Central memory CD8-positive, alpha-beta T cell (primary cell): ENCODE results near the gene NOP16.

Experiments
- ATAC-seq: fragments of 150-1000 bp; cut with Tn5 transposase; replicated peaks from 2 replicates; pipeline ENCODE4 v1.10.0; 2022; ENCODE audit warnings: mild to moderate bottlenecking, moderate FRiP score, moderate number of reproducible peaks; ENCODE audit not compliant: poor library complexity, severe bottlenecking; ENCODE audit errors: extremely low read depth
- DNase-seq, 2 donors: peaks; one replicate each; pipeline ENCODE4 v3.0.0; 2021; ENCODE audit warnings: low spot score in 2 of 2
- H3K27ac Mint-ChIP-seq: one replicate; pipeline ENCODE4 v1.8.0; 2022; ENCODE audit warnings: low read depth, mild to moderate bottlenecking, moderate library complexity, mixed read lengths
- H3K27me3 Mint-ChIP-seq: one replicate; pipeline ENCODE4 v1.8.0; 2022; ENCODE audit warnings: mixed read lengths
- H3K36me3 Mint-ChIP-seq: one replicate; pipeline ENCODE4 v1.8.0; 2022; ENCODE audit warnings: mild to moderate bottlenecking, moderate library complexity, mixed read lengths; ENCODE audit not compliant: insufficient read depth
- H3K4me1 Mint-ChIP-seq: one replicate; pipeline ENCODE4 v1.8.0; 2022; ENCODE audit warnings: mixed read lengths
- H3K4me3 Mint-ChIP-seq: one replicate; pipeline ENCODE4 v1.8.0; 2022; ENCODE audit warnings: mild to moderate bottlenecking, moderate library complexity, mixed read lengths
- H3K9me3 Mint-ChIP-seq: one replicate; pipeline ENCODE4 v1.8.0; 2022; ENCODE audit warnings: mixed read lengths

NOP16 gene

GRCh38 chr5:176373100-176373818, 15.1 kb downstream of the NOP16 start:
- DNase-seq (no peak), ATAC-seq (no peak)
- H3K27me3 Mint-ChIP-seq, result no peaks in the 10 kb centered on the region

GRCh38 chr5:176371621-176372539, 16.5 kb downstream of the NOP16 start:
- DNase-seq (no peak), ATAC-seq (no peak)
- Mint-ChIP-seq H3K36me3 (peaks cover 6% of the 10 kb centered on the region), H3K9me3 (no peaks in the 10 kb centered on the region), H3K4me1 (peaks cover 9% of the 10 kb centered on the region), H3K27ac (no peak overlapping the region), H3K27me3 (no peaks in the 10 kb centered on the region), H3K4me3 (no peak overlapping the region)

More at GRCh38 chr5:176373100-176373818, 15.1 kb downstream of the NOP16 start:
- H3K4me1 Mint-ChIP-seq, result no peaks in the 10 kb centered on the region
- no peak overlapping the region for H3K27ac Mint-ChIP-seq
- peaks cover 6% of the 10 kb centered on the region for H3K36me3 Mint-ChIP-seq
- H3K9me3 Mint-ChIP-seq, result no peaks in the 10 kb centered on the region
- H3K4me3 Mint-ChIP-seq, result no peak overlapping the region

- Mint-ChIP-seq H3K4me1 (peaks cover 14% of the 10 kb centered on the region), H3K4me3 (no peak overlapping the region), H3K9me3 (no peaks in the 10 kb centered on the region), H3K36me3 (peaks cover 9% of the 10 kb centered on the region), H3K27me3 (no peaks in the 10 kb centered on the region), H3K27ac (no peak overlapping the region)
- DNase-seq (no peak), ATAC-seq (no peak)
These were observed 18.3 kb downstream of the NOP16 start for GRCh38 chr5:176369934-176370711.

GRCh38 chr5:176368726-176369125, 19.7 kb downstream of the NOP16 start:
- ATAC-seq, result no peak
- H3K36me3 Mint-ChIP-seq, result peaks cover 8% of the 10 kb centered on the region
- no peaks in the 10 kb centered on the region for H3K9me3 Mint-ChIP-seq
- H3K4me1 Mint-ChIP-seq, result peaks cover 14% of the 10 kb centered on the region
- no peak for DNase-seq
- H3K27ac Mint-ChIP-seq, result no peak overlapping the region
- no peaks in the 10 kb centered on the region for H3K27me3 Mint-ChIP-seq
- no peak overlapping the region for H3K4me3 Mint-ChIP-seq

GRCh38 chr5:176366232-176366894, 22.0 kb downstream of the NOP16 start:
- Mint-ChIP-seq H3K27me3 (no peaks in the 10 kb centered on the region), H3K4me3 (peak overlapping the region; percentile 79), H3K27ac (peak overlapping the region; percentile 64), H3K4me1 (peaks cover 14% of the 10 kb centered on the region), H3K9me3 (no peaks in the 10 kb centered on the region), H3K36me3 (peaks cover 11% of the 10 kb centered on the region)
- ATAC-seq, result no peak
- no peak for DNase-seq

- Mint-ChIP-seq H3K27ac (peak within 1 kb of the TSS; percentile 64), H3K36me3 (peaks cover 13% of the 10 kb centered on the region), H3K4me1 (peaks cover 20% of the 10 kb centered on the region), H3K9me3 (no peaks in the 10 kb centered on the region), H3K4me3 (peak within 1 kb of the TSS; percentile 79), H3K27me3 (no peaks in the 10 kb centered on the region)
- no peak for DNase-seq
- no peak for ATAC-seq
These were observed 22.8 kb downstream of the NOP16 start, which contains the start of gene ARL10 for GRCh38 chr5:176365351-176366231. Gene ARL10, plus strand, starts transcription at chr5:176365487. Its CDS starts 77 bp downstream, at chr5:176365564.

GRCh38 chr5:176364765-176365350, 23.5 kb downstream of the NOP16 start:
- Mint-ChIP-seq H3K4me3 (peak overlapping the region; percentile 79), H3K27ac (peak overlapping the region; percentile 25), H3K36me3 (peaks cover 13% of the 10 kb centered on the region), H3K27me3 (no peaks in the 10 kb centered on the region), H3K9me3 (no peaks in the 10 kb centered on the region), H3K4me1 (peaks cover 20% of the 10 kb centered on the region)
- no peak for DNase-seq
- ATAC-seq, result no peak

- peaks cover 29% of the 10 kb centered on the region for H3K36me3 Mint-ChIP-seq
- H3K4me1 Mint-ChIP-seq, result peaks cover 23% of the 10 kb centered on the region
- H3K9me3 Mint-ChIP-seq, result no peaks in the 10 kb centered on the region
- no peak for DNase-seq
- no peaks in the 10 kb centered on the region for H3K27me3 Mint-ChIP-seq
- peak overlapping the region; percentile 92 for H3K4me3 Mint-ChIP-seq
- ATAC-seq, result no peak
- peak overlapping the region; percentile 91 for H3K27ac Mint-ChIP-seq
These were observed 26.2 kb downstream of the NOP16 start for GRCh38 chr5:176362233-176362490.

GRCh38 chr5:176361437-176362232, 26.8 kb downstream of the NOP16 start, which contains the start of gene KIAA1191:
Gene KIAA1191, minus strand, starts transcription at chr5:176361764. Its CDS starts 2,256 bp downstream, at chr5:176359508.
- Mint-ChIP-seq H3K36me3 (peaks cover 30% of the 10 kb centered on the region), H3K27ac (peak within 1 kb of the TSS; percentile 91), H3K9me3 (no peaks in the 10 kb centered on the region), H3K4me3 (peak within 1 kb of the TSS; percentile 92), H3K4me1 (peaks cover 22% of the 10 kb centered on the region), H3K27me3 (no peaks in the 10 kb centered on the region)
- DNase-seq (peak; percentile 84 to 93), ATAC-seq (peak; percentile 89)

GRCh38 chr5:176360894-176361436, 27.4 kb downstream of the NOP16 start:
- Mint-ChIP-seq H3K27me3 (no peaks in the 10 kb centered on the region), H3K36me3 (peaks cover 35% of the 10 kb centered on the region), H3K4me1 (peaks cover 19% of the 10 kb centered on the region), H3K27ac (peak overlapping the region; percentile 91), H3K4me3 (peak overlapping the region; percentile 92), H3K9me3 (no peaks in the 10 kb centered on the region)
- DNase-seq (no peak), ATAC-seq (no peak)
